ENCODE measurements around the gene FRAS1. TPM values are rescaled to one million over a fixed set of nuclear protein-coding genes. Genes with fewer than 3 reads are reported as not detected.
A peak's percentile ranks its signal among the peaks of the same experiment; 100 is the strongest.

Gene FRAS1
- total RNA-seq, 4 donors from 2014 or later: 3.1 to 11.4 (median 6.7) TPM

GRCh38 chr4:78061939-78062570 is 4.9 kb downstream of the FRAS1 start:
- WGBS, 2 donors: 27 to 47% methylated on average over 2 of the region's 2 CpGs
- DNase-seq: no peak
- no peak overlapping the region for H3K4me3 ChIP-seq
- H3K9me3 ChIP-seq: no peaks in the 10 kb centered on the region
- H3K4me1 ChIP-seq: peaks cover 13 to 45% (median 26%) of the 10 kb centered on the region in 3 donors
- H3K27ac ChIP-seq: peak overlapping the region in 2 of 4 donors; percentile 20 to 25
- intact Hi-C loops (cut with DNase I): loop anchor here (10.0 kb wide), 1 partner anchor 453 kb away; no protein-coding TSS in a partner anchor
- H3K27me3 ChIP-seq: peaks cover 0 to 28% (median 0%) of the 10 kb centered on the region in 4 donors
- H3K36me3 ChIP-seq: no peaks in the 10 kb centered on the region
- TF ChIP-seq CTCF (IDR thresholded peaks at IDR 0.05): no peak
- TF ChIP-seq POLR2A (IDR thresholded peaks at IDR 0.05): no peak

DNA sequence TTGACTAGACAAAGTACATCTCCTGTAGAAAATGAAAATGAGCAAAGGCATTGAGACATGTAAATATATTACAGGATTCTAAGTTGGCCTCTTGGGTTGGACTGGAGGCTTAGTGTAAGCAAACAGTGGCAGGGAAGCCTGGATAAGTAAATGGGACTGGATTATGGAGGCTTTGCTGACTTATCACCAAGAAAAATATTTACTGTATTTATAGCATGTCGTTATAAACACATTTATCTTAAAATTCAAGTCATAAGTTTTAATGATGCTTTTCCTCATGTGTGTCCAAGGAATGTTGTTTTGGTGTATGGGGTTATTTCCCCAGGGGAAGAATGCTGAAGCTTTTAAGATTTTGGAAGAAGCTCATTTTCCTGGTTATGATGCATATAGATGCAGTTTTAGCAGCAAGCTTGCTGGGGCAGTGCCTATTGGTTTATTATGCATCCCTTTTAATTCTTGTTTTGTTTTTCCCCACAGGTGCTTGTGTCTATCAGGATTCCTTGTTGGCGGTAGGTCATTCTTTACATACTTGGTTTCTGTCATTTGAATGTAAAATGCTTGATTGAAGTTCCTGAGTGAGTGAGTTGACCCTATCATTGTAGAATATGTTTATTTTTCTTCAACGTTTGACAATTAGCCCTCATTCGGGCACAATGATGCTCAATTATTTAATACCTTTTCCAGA is 8.5 kb downstream of the FRAS1 start:
- no peaks in the 10 kb centered on the region for H3K36me3 ChIP-seq
- H3K9me3 ChIP-seq: no peaks in the 10 kb centered on the region
- no peak overlapping the region for H3K4me3 ChIP-seq
- peaks cover 0 to 26% (median 8%) of the 10 kb centered on the region in 3 donors for H3K4me1 ChIP-seq
- WGBS, 2 donors: 55 to 61% methylated on average over 4 of the region's 4 CpGs
- TF ChIP-seq CTCF (IDR thresholded peaks at IDR 0.05) (no peak), POLR2A (IDR thresholded peaks at IDR 0.05) (no peak)
- no peak for DNase-seq
- intact Hi-C loops (cut with DNase I): loop anchor here (10.0 kb wide), 1 partner anchor 449 kb away; no protein-coding TSS in a partner anchor
- no peaks in the 10 kb centered on the region for H3K27me3 ChIP-seq
- H3K27ac ChIP-seq: no peak overlapping the region

DNA sequence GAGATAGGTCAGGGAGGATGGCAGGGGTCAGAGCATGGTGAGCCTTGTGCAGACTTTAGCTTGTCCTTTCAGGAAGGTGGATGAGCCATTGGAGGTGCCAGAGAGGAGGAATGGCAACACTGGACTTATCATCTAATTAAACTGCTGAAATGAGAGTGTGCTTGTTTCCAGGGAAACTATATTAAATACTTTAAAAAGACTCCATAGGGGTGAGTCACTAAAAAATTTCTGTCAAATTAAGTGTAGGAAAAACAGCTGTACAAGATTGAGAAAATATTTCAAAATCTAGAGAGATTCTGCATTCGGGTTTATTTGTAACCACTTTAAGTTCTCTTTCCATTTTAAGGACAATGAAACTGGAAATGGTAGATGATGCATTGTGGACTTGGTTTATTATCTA is 11.4 kb downstream of the FRAS1 start:
- DNase-seq: no peak
- intact Hi-C loops (cut with DNase I): loop anchor here (10.0 kb wide), 1 partner anchor 446 kb away; no protein-coding TSS in a partner anchor
- Histone ChIP-seq H3K36me3 (no peaks in the 10 kb centered on the region), H3K27ac (no peak overlapping the region), H3K27me3 (no peaks in the 10 kb centered on the region), H3K4me1 (peaks cover 0 to 11% (median 0%) of the 10 kb centered on the region in 3 donors), H3K4me3 (no peak overlapping the region), H3K9me3 (no peaks in the 10 kb centered on the region)
- 43 to 78% methylated on average over 1 of the region's 1 CpG for WGBS, 2 donors
- TF ChIP-seq POLR2A (IDR thresholded peaks at IDR 0.05) (no peak), CTCF (IDR thresholded peaks at IDR 0.05) (no peak)

- H3K27ac ChIP-seq: no peak overlapping the region
- 72 to 83% methylated on average over 4 of the region's 4 CpGs for WGBS, 2 donors
- no peaks in the 10 kb centered on the region for H3K27me3 ChIP-seq
- H3K36me3 ChIP-seq: no peaks in the 10 kb centered on the region
- intact Hi-C loops (cut with DNase I): loop anchor here (10.0 kb wide), 1 partner anchor 445 kb away; no protein-coding TSS in a partner anchor
- TF ChIP-seq CTCF (IDR thresholded peaks at IDR 0.05) (no peak), POLR2A (IDR thresholded peaks at IDR 0.05) (no peak)
- peaks cover 0 to 11% (median 0%) of the 10 kb centered on the region in 3 donors for H3K4me1 ChIP-seq
- no peak overlapping the region for H3K4me3 ChIP-seq
- DNase-seq: no peak
- H3K9me3 ChIP-seq: no peaks in the 10 kb centered on the region
Observed at GRCh38 chr4:78069319-78069718, 12.2 kb downstream of the FRAS1 start.

- 54 to 69% methylated on average over 3 of the region's 3 CpGs for WGBS, 2 donors
- Histone ChIP-seq H3K27ac (no peak overlapping the region), H3K36me3 (no peaks in the 10 kb centered on the region), H3K4me3 (no peak overlapping the region), H3K27me3 (no peaks in the 10 kb centered on the region), H3K4me1 (peaks cover 0 to 11% (median 0%) of the 10 kb centered on the region in 3 donors), H3K9me3 (no peaks in the 10 kb centered on the region)
- TF ChIP-seq POLR2A (IDR thresholded peaks at IDR 0.05) (no peak), CTCF (IDR thresholded peaks at IDR 0.05) (no peak)
- intact Hi-C loops (cut with DNase I): loop anchor here (10.0 kb wide), 1 partner anchor 445 kb away; no protein-coding TSS in a partner anchor
- DNase-seq: no peak
Observed at GRCh38 chr4:78069859-78070258, 12.7 kb downstream of the FRAS1 start.
